HEK293 (cell line): ENCODE measurements around the gene CCT8.

Experiments used
- SP3 ChIP-seq: fragments of 450-650 bp; formaldehyde crosslinking; IDR thresholded peaks from 2 replicates; pipeline ENCODE4 v1.5.1; 2016; ENCODE audit warnings: missing biosample characterization, missing genetic modification characterization
- ZBTB8A ChIP-seq: fragments of 450-650 bp; formaldehyde crosslinking; IDR thresholded peaks from 2 replicates; pipeline ENCODE4 v1.5.1; 2016; ENCODE audit warnings: missing biosample characterization, missing genetic modification characterization
- ZEB2 ChIP-seq: fragments of 450-650 bp; formaldehyde crosslinking; IDR thresholded peaks from 2 replicates; pipeline ENCODE4 v1.5.1; 2016; ENCODE audit warnings: missing biosample characterization, missing genetic modification characterization
- ZFP37 ChIP-seq: fragments of 450-650 bp; formaldehyde crosslinking; IDR thresholded peaks from 2 replicates; pipeline ENCODE4 v1.5.1; 2016; ENCODE audit warnings: missing biosample characterization, missing genetic modification characterization
- ZNF112 ChIP-seq: fragments of 450-650 bp; formaldehyde crosslinking; IDR thresholded peaks from 2 replicates; pipeline ENCODE4 v1.5.0; 2017; ENCODE audit warnings: missing biosample characterization, missing genetic modification characterization
- ZNF155 ChIP-seq: fragments of 450-650 bp; formaldehyde crosslinking; IDR thresholded peaks from 2 replicates; pipeline ENCODE4 v1.5.1; 2016; ENCODE audit warnings: missing biosample characterization, missing genetic modification characterization
- ZNF274 ChIP-seq, 2 experiments: fragments of 200-500 bp in 1 of 2; fragments of 450-650 bp in 1 of 2; sonication (Bioruptor generic) in 1 of 2; formaldehyde crosslinking in 1 of 2; IDR thresholded peaks; 2 replicates each; pipeline versions ENCODE4 v1.5.1 to v1.6.1; 2014 to 2016; ENCODE audit warnings: borderline replicate concordance in 1 of 2, inconsistent platforms in 1 of 2, low read length in 1 of 2, missing biosample characterization in 1 of 2, missing genetic modification characterization in 1 of 2
- ZNF292 ChIP-seq: fragments of 450-650 bp; formaldehyde crosslinking; IDR thresholded peaks from 2 replicates; pipeline ENCODE4 v1.5.1; 2016; ENCODE audit warnings: low read depth, missing biosample characterization, missing genetic modification characterization, borderline replicate concordance
- ZNF302 ChIP-seq: fragments of 450-650 bp; formaldehyde crosslinking; IDR thresholded peaks from 2 replicates; pipeline ENCODE4 v1.5.1; 2016; ENCODE audit warnings: missing biosample characterization, missing genetic modification characterization, low read depth
- ZNF391 ChIP-seq: fragments of 450-650 bp; formaldehyde crosslinking; IDR thresholded peaks from 2 replicates; pipeline ENCODE4 v1.5.1; 2016; ENCODE audit warnings: low read depth, missing biosample characterization, missing genetic modification characterization, borderline replicate concordance
- ZNF473 ChIP-seq: fragments of 450-650 bp; formaldehyde crosslinking; IDR thresholded peaks from 2 replicates; pipeline ENCODE4 v1.5.1; 2017; ENCODE audit warnings: missing biosample characterization, missing genetic modification characterization
- ZNF558 ChIP-seq: fragments of 450-650 bp; formaldehyde crosslinking; IDR thresholded peaks from 2 replicates; pipeline ENCODE4 v1.5.1; 2016; ENCODE audit warnings: missing biosample characterization, missing genetic modification characterization
- ZNF624 ChIP-seq: fragments of 450-650 bp; formaldehyde crosslinking; IDR thresholded peaks from 2 replicates; pipeline ENCODE4 v1.5.1; 2017; ENCODE audit warnings: missing biosample characterization, missing genetic modification characterization
- ZNF626 ChIP-seq: fragments of 450-650 bp; sonication (Bioruptor Pico); formaldehyde crosslinking; IDR thresholded peaks from 2 replicates; pipeline ENCODE4 v1.5.1; 2018; ENCODE audit warnings: missing biosample characterization, missing genetic modification characterization, inconsistent platforms
- ZNF629 ChIP-seq: fragments of 450-650 bp; formaldehyde crosslinking; IDR thresholded peaks from 2 replicates; pipeline ENCODE4 v1.5.1; 2017; ENCODE audit warnings: missing biosample characterization, missing genetic modification characterization
- ZNF658 ChIP-seq: fragments of 450-650 bp; formaldehyde crosslinking; IDR thresholded peaks from 2 replicates; pipeline ENCODE4; 2016; ENCODE audit warnings: missing biosample characterization, missing genetic modification characterization
- ZNF777 ChIP-seq: fragments of 450-650 bp; formaldehyde crosslinking; IDR thresholded peaks from 2 replicates; pipeline ENCODE4 v1.5.1; 2017; ENCODE audit warnings: missing biosample characterization, missing genetic modification characterization, borderline replicate concordance
- ZSCAN16 ChIP-seq: fragments of 450-650 bp; formaldehyde crosslinking; IDR thresholded peaks from 2 replicates; pipeline ENCODE4 v1.5.1; 2016; ENCODE audit warnings: missing biosample characterization, missing genetic modification characterization
- TF ChIP-seq, protein P1 (sequence below): fragments of 450-650 bp; formaldehyde crosslinking; IDR thresholded peaks from 2 replicates; pipeline ENCODE4 v1.5.1; 2017; ENCODE audit warnings: missing biosample characterization, missing genetic modification characterization
- TF ChIP-seq, protein P2 (sequence below): fragments of 450-650 bp; formaldehyde crosslinking; IDR thresholded peaks from 2 replicates; pipeline ENCODE4 v1.5.1; 2016; ENCODE audit warnings: missing biosample characterization, missing genetic modification characterization
- TF ChIP-seq, protein P3 (sequence below): fragments of 450-650 bp; formaldehyde crosslinking; IDR thresholded peaks from 2 replicates; pipeline ENCODE4 v1.5.1; 2017; ENCODE audit warnings: missing biosample characterization, missing genetic modification characterization
- TF ChIP-seq, protein P4 (sequence below): fragments of 450-650 bp; formaldehyde crosslinking; IDR thresholded peaks from 2 replicates; pipeline ENCODE4 v1.5.1; 2016; ENCODE audit warnings: missing biosample characterization, missing genetic modification characterization
- TF ChIP-seq, protein P5 (sequence below): fragments of 450-650 bp; formaldehyde crosslinking; IDR thresholded peaks from 2 replicates; pipeline ENCODE4 v1.5.1; 2016; ENCODE audit warnings: missing biosample characterization, missing genetic modification characterization
- TF ChIP-seq, protein P6 (sequence below): fragments of 450-650 bp; formaldehyde crosslinking; IDR thresholded peaks from 2 replicates; pipeline ENCODE4 v1.5.1; 2016; ENCODE audit warnings: missing biosample characterization, missing genetic modification characterization
- TF ChIP-seq, protein P7 (sequence below): fragments of 450-650 bp; formaldehyde crosslinking; optimal IDR thresholded peaks from 2 replicates; pipeline ENCODE3; 2016; ENCODE audit warnings: missing biosample characterization, mild to moderate bottlenecking, missing genetic modification characterization
- TF ChIP-seq, protein P8 (sequence below): fragments of 450-650 bp; formaldehyde crosslinking; IDR thresholded peaks from 2 replicates; pipeline ENCODE4 v1.5.1; 2016; ENCODE audit warnings: missing biosample characterization, missing genetic modification characterization, low read depth

CCT8 gene

DNA sequence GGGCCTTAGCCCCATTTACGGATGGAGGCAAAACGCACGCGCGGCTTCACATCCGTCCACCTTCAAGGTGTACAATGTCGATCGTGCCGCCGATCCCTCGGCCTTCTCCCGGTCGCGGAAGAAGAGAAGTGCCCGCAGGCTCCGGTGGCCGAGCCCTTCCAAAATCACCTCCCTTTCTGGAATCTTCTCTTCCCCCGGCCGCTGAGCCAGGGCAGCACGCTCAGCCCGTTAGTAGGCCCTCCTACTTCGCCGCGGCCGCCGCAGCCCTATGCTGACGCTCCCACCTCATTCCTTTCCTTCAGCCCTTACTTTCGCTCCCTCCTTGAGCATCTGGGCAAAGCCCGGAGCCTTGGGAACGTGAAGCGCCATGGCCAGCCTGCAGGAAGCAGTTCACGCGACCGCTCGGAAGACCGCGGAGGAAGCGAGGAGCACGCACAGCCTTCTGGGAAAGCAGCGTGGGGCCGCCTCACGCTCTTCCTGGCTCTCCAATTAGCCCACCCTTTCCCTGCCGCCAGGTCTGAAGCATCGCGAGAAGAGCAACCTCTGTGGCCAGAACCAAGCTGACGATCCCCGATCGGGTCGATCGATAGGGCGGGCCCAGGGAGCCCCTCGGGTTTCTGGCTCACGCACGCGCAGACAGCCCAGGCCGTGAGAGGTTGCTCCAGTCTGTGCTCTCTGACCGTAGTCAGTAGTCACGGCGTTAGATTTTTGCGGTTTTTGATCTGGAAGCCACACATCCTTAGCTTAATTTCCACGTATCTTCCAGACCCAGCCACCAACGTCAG lies at the start of gene CCT8 (continued):
- TF ChIP-seq, protein P1, sequence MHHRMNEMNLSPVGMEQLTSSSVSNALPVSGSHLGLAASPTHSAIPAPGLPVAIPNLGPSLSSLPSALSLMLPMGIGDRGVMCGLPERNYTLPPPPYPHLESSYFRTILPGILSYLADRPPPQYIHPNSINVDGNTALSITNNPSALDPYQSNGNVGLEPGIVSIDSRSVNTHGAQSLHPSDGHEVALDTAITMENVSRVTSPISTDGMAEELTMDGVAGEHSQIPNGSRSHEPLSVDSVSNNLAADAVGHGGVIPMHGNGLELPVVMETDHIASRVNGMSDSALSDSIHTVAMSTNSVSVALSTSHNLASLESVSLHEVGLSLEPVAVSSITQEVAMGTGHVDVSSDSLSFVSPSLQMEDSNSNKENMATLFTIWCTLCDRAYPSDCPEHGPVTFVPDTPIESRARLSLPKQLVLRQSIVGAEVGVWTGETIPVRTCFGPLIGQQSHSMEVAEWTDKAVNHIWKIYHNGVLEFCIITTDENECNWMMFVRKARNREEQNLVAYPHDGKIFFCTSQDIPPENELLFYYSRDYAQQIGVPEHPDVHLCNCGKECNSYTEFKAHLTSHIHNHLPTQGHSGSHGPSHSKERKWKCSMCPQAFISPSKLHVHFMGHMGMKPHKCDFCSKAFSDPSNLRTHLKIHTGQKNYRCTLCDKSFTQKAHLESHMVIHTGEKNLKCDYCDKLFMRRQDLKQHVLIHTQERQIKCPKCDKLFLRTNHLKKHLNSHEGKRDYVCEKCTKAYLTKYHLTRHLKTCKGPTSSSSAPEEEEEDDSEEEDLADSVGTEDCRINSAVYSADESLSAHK (tag by site-specific recombination) = no peak
- TF ChIP-seq, protein P2, sequence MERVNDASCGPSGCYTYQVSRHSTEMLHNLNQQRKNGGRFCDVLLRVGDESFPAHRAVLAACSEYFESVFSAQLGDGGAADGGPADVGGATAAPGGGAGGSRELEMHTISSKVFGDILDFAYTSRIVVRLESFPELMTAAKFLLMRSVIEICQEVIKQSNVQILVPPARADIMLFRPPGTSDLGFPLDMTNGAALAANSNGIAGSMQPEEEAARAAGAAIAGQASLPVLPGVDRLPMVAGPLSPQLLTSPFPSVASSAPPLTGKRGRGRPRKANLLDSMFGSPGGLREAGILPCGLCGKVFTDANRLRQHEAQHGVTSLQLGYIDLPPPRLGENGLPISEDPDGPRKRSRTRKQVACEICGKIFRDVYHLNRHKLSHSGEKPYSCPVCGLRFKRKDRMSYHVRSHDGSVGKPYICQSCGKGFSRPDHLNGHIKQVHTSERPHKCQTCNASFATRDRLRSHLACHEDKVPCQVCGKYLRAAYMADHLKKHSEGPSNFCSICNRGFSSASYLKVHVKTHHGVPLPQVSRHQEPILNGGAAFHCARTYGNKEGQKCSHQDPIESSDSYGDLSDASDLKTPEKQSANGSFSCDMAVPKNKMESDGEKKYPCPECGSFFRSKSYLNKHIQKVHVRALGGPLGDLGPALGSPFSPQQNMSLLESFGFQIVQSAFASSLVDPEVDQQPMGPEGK (tag by site-specific recombination) = peak; percentile 82
- TF ChIP-seq SP3 (tag by site-specific recombination) (peak; percentile 93), ZNF558 (tag by site-specific recombination) (no peak; the same call in 1 of the 2 replicates), ZNF626 (tag by site-specific recombination) (no peak), ZNF112 (no peak), ZNF155 (tag by site-specific recombination) (no peak), ZNF302 (tag by site-specific recombination) (no peak), ZNF629 (peak; percentile 81), ZNF624 (tag by site-specific recombination) (no peak), ZNF777 (no peak), ZNF658 (tag by site-specific recombination) (no peak), ZFP37 (peak; percentile 77; the same call in 1 of the 2 replicates), ZNF292 (tag by site-specific recombination) (no peak), ZNF391 (no peak; the same call in 1 of the 2 replicates), ZNF274 (IDR thresholded peaks at IDR 0.05; ENCODE audit: low read length) (no peak), ZNF274 (tag by site-specific recombination; IDR thresholded peaks at IDR 0.05; ENCODE audit: borderline replicate concordance) (no peak), ZSCAN16 (tag by site-specific recombination) (no peak), ZBTB8A (peak; percentile 66; the same call in 1 of the 2 replicates), ZEB2 (tag by site-specific recombination) (peak; percentile 64; the same call in 1 of the 2 replicates), ZNF473 (tag by site-specific recombination) (no peak)
- TF ChIP-seq, protein P3, sequence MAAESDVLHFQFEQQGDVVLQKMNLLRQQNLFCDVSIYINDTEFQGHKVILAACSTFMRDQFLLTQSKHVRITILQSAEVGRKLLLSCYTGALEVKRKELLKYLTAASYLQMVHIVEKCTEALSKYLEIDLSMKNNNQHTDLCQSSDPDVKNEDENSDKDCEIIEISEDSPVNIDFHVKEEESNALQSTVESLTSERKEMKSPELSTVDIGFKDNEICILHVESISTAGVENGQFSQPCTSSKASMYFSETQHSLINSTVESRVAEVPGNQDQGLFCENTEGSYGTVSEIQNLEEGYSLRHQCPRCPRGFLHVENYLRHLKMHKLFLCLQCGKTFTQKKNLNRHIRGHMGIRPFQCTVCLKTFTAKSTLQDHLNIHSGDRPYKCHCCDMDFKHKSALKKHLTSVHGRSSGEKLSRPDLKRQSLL (tag by site-specific recombination) = no peak
- TF ChIP-seq, protein P4, sequence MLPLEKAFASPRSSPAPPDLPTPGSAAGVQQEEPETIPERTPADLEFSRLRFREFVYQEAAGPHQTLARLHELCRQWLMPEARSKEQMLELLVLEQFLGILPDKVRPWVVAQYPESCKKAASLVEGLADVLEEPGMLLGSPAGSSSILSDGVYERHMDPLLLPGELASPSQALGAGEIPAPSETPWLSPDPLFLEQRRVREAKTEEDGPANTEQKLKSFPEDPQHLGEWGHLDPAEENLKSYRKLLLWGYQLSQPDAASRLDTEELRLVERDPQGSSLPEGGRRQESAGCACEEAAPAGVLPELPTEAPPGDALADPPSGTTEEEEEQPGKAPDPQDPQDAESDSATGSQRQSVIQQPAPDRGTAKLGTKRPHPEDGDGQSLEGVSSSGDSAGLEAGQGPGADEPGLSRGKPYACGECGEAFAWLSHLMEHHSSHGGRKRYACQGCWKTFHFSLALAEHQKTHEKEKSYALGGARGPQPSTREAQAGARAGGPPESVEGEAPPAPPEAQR = peak; percentile 62; the same call in 1 of the 2 replicates
- TF ChIP-seq, protein P5, sequence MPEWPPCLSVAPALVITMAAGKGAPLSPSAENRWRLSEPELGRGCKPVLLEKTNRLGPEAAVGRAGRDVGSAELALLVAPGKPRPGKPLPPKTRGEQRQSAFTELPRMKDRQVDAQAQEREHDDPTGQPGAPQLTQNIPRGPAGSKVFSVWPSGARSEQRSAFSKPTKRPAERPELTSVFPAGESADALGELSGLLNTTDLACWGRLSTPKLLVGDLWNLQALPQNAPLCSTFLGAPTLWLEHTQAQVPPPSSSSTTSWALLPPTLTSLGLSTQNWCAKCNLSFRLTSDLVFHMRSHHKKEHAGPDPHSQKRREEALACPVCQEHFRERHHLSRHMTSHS (tag by site-specific recombination) = no peak
- TF ChIP-seq, protein P6, sequence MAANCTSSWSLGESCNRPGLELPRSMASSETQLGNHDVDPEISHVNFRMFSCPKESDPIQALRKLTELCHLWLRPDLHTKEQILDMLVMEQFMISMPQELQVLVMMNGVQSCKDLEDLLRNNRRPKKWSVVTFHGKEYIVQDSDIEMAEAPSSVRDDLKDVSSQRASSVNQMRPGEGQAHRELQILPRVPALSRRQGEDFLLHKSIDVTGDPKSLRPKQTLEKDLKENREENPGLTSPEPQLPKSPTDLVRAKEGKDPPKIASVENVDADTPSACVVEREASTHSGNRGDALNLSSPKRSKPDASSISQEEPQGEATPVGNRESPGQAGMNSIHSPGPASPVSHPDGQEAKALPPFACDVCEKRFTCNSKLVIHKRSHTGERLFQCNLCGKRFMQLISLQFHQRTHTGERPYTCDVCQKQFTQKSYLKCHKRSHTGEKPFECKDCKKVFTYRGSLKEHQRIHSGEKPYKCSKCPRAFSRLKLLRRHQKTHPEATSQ (tag by site-specific recombination) = peak; percentile 92; the same call in 1 of the 2 replicates
- TF ChIP-seq, protein P7, sequence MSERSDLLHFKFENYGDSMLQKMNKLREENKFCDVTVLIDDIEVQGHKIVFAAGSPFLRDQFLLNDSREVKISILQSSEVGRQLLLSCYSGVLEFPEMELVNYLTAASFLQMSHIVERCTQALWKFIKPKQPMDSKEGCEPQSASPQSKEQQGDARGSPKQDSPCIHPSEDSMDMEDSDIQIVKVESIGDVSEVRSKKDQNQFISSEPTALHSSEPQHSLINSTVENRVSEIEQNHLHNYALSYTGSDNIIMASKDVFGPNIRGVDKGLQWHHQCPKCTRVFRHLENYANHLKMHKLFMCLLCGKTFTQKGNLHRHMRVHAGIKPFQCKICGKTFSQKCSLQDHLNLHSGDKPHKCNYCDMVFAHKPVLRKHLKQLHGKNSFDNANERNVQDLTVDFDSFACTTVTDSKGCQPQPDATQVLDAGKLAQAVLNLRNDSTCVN (tag by site-specific recombination) = peak; percentile 82
- TF ChIP-seq, protein P8, sequence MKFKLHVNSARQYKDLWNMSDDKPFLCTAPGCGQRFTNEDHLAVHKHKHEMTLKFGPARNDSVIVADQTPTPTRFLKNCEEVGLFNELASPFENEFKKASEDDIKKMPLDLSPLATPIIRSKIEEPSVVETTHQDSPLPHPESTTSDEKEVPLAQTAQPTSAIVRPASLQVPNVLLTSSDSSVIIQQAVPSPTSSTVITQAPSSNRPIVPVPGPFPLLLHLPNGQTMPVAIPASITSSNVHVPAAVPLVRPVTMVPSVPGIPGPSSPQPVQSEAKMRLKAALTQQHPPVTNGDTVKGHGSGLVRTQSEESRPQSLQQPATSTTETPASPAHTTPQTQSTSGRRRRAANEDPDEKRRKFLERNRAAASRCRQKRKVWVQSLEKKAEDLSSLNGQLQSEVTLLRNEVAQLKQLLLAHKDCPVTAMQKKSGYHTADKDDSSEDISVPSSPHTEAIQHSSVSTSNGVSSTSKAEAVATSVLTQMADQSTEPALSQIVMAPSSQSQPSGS (tag by site-specific recombination) = no peak
